ENCODE results near the gene DDX21. TPM values are rescaled to one million over a fixed set of nuclear protein-coding genes. Genes with fewer than 3 reads are reported as not detected.
"Not testable (repeated sequence)": the region's sequence is repeated elsewhere in the genome, so short reads cannot be mapped to it uniquely, and the experiment has no call there.

Gene DDX21
- total RNA-seq, 1 experiment from 2014 or later = 88.0 TPM

DNA sequence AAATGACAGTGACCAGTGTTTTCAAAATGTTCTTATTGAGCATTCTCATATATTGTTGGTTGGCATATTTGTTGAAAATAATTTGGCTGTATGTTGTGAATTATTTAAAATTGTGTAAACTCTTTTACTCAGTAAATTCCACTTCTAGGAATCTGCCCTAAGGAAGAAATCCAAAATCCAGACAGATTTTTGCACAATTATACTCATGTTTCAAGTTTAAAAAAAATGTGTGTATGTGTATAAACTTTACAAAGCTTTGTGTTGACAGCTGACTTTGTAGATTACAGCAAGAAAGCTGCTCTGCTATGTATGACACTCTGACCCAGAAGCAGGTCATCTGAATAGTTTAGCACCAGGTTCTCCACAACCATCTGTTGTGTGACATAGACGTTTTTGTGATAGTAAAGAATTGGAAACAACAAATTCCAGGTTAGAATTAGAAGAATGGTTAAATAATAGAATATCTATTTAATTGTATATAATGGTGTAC, 54.2 kb downstream of the DDX21 start:
- no peaks in the 10 kb centered on the region for H3K79me2 ChIP-seq (ENCODE audit: low read depth)
- H3K4me1 ChIP-seq (replicated peaks; ENCODE audit: insufficient read depth) = no peaks in the 10 kb centered on the region
- no peak overlapping the region for H3K4me2 ChIP-seq
- peaks cover 25% of the 10 kb centered on the region; the same call in 1 of the 2 replicates for H3K36me3 ChIP-seq (ENCODE audit: low read depth)
- no peak overlapping the region for H3K27ac ChIP-seq
- H3K4me3 ChIP-seq = no peak overlapping the region
- ChIA-PET POLR2A (ENCODE audit: unreplicated experiment) (interaction anchor here (0.6 kb wide), 1 partner anchor 185 kb away, joined by 3 read pairs; no protein-coding TSS in a partner anchor), CTCF (interaction anchor here (0.6 kb wide), 1 partner anchor 94 kb away, joined by 6 read pairs; no protein-coding TSS in a partner anchor)
- H3K27me3 ChIP-seq (ENCODE audit: insufficient read depth, low read depth) = no peaks in the 10 kb centered on the region
- no peak overlapping the region for H2AFZ ChIP-seq
- BruUV-seq (replicated peaks) = no TSS peak
- H3K9me3 ChIP-seq (ENCODE audit: insufficient read depth, low read depth) = no peaks in the 10 kb centered on the region
- no peak for DNase-seq
- H3K9me2 ChIP-seq (ENCODE audit: insufficient read depth) = no peaks in the 10 kb centered on the region
- no peak for TF ChIP-seq EZH2 (IDR thresholded peaks at IDR 0.05; ENCODE audit: low read depth)
- TF ChIP-seq, protein P1, sequence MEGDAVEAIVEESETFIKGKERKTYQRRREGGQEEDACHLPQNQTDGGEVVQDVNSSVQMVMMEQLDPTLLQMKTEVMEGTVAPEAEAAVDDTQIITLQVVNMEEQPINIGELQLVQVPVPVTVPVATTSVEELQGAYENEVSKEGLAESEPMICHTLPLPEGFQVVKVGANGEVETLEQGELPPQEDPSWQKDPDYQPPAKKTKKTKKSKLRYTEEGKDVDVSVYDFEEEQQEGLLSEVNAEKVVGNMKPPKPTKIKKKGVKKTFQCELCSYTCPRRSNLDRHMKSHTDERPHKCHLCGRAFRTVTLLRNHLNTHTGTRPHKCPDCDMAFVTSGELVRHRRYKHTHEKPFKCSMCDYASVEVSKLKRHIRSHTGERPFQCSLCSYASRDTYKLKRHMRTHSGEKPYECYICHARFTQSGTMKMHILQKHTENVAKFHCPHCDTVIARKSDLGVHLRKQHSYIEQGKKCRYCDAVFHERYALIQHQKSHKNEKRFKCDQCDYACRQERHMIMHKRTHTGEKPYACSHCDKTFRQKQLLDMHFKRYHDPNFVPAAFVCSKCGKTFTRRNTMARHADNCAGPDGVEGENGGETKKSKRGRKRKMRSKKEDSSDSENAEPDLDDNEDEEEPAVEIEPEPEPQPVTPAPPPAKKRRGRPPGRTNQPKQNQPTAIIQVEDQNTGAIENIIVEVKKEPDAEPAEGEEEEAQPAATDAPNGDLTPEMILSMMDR (conservative IDR thresholded peaks at IDR 0.05) = no peak
- intact Hi-C loops (cut with micrococcal nuclease; ENCODE audit: unreplicated experiment) = no loop called here
- no peaks in the 10 kb centered on the region for H4K20me1 ChIP-seq (ENCODE audit: insufficient read depth)
- peaks cover 10% of the 10 kb centered on the region; the same call in 1 of the 2 replicates for H3F3A ChIP-seq (ENCODE audit: insufficient read depth, low read depth)

DNA sequence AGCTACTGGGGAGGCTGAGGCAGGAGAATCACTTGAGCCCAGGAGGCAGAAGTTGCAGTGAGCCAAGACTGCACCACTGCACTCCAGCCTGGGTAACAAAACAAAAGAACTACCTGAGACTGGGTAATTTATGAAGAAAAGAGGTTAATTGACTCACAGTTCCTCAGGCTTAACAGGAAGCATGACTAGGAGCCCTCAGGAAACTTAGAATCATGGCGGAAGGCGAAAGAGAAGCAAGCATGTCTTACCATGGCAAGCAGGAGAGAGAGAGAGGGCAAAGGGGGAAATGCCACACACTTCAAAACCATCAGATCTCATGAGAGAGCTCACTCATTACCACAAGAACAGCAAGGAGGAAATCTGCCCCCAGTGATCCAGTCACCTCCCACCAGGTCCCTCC, 56.8 kb downstream of the DDX21 start:
- H3K79me2 ChIP-seq (ENCODE audit: low read depth); CTCF ChIA-PET; H2AFZ ChIP-seq; H3K27ac ChIP-seq; intact Hi-C loops (cut with micrococcal nuclease; ENCODE audit: unreplicated experiment); H3K9me2 ChIP-seq (ENCODE audit: insufficient read depth); H3K4me1 ChIP-seq (replicated peaks; ENCODE audit: insufficient read depth); BruUV-seq (replicated peaks); H4K20me1 ChIP-seq (ENCODE audit: insufficient read depth); H3K4me3 ChIP-seq; H3K27me3 ChIP-seq (ENCODE audit: insufficient read depth, low read depth); POLR2A ChIA-PET (ENCODE audit: unreplicated experiment); DNase-seq; H3K4me2 ChIP-seq; H3K9me3 ChIP-seq (ENCODE audit: insufficient read depth, low read depth): not testable (repeated sequence)
- H3F3A ChIP-seq (ENCODE audit: insufficient read depth, low read depth) = peaks cover 10% of the 10 kb centered on the region; the same call in 1 of the 2 replicates
- H3K36me3 ChIP-seq (ENCODE audit: low read depth) = peaks cover 18% of the 10 kb centered on the region

DNA sequence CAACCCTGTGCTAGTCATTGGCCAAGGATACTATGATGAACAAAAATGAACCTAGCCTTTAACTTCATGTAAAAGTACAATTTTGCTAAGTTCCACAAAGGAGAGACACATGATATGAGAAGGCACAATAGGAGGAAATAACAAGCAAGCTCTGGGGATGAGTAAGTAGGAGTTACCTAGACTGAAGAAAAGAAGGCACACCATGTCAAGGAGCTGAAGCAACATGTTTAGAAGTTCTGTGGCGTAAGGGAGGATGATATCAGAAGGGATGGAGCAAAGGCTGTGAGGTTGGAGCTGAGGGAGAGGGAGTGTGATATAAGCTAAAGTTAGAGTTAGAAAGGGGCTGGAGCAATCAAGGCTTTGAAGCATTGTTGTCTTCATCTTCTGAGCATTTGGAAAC, 58.2 kb downstream of the DDX21 start:
- BruUV-seq (replicated peaks) = no TSS peak
- no peak for DNase-seq
- POLR2A ChIA-PET (ENCODE audit: unreplicated experiment) = no interaction called here

More for the DNA sequence above, 58.2 kb downstream of the DDX21 start:
- Histone ChIP-seq H3K9me3 (ENCODE audit: insufficient read depth, low read depth) (no peaks in the 10 kb centered on the region), H3K36me3 (ENCODE audit: low read depth) (peaks cover 12% of the 10 kb centered on the region), H3F3A (ENCODE audit: insufficient read depth, low read depth) (peaks cover 6% of the 10 kb centered on the region; the same call in 1 of the 2 replicates), H3K9me2 (ENCODE audit: insufficient read depth) (no peaks in the 10 kb centered on the region), H2AFZ (no peak overlapping the region), H3K27ac (no peak overlapping the region), H3K79me2 (ENCODE audit: low read depth) (no peaks in the 10 kb centered on the region), H4K20me1 (ENCODE audit: insufficient read depth) (no peaks in the 10 kb centered on the region), H3K27me3 (ENCODE audit: insufficient read depth, low read depth) (no peaks in the 10 kb centered on the region), H3K4me3 (no peak overlapping the region), H3K4me1 (replicated peaks; ENCODE audit: insufficient read depth) (no peaks in the 10 kb centered on the region), H3K4me2 (no peak overlapping the region)
- CTCF ChIA-PET = interaction anchor here (0.7 kb wide), 1 partner anchor 28 kb away, joined by 3 read pairs; no protein-coding TSS in a partner anchor
- intact Hi-C loops (cut with micrococcal nuclease; ENCODE audit: unreplicated experiment) = no loop called here
- TF ChIP-seq, protein P1 (conservative IDR thresholded peaks at IDR 0.05) = no peak
- no peak for TF ChIP-seq EZH2 (IDR thresholded peaks at IDR 0.05; ENCODE audit: low read depth)
